Stimulated activated CD4-positive, alpha-beta T cell treated with anti-CD3 and anti-CD28 coated beads, Interleukin-4, amount 100 ng/mL, for 1 hour (primary cell): ENCODE measurements around the gene DKK2.

ENCODE experiments used
- DNase-seq: peaks from one replicate; pipeline ENCODE4 v3.0.0-alpha.2; 2020

The DKK2 gene

GRCh38 chr4:106907216-106907615, 128.9 kb downstream of the DKK2 start:
- no peak for DNase-seq

GRCh38 chr4:106906728-106907127, 129.4 kb downstream of the DKK2 start:
- no peak for DNase-seq

GRCh38 chr4:106898621-106899230, 137.4 kb downstream of the DKK2 start:
- no peak for DNase-seq

- DNase-seq: no peak
Observed at GRCh38 chr4:106893903-106894302, 142.2 kb downstream of the DKK2 start.

- DNase-seq: no peak
Observed at GRCh38 chr4:106893395-106893881, 142.7 kb downstream of the DKK2 start.

GRCh38 chr4:106892786-106893185, 143.3 kb downstream of the DKK2 start:
- no peak for DNase-seq

GRCh38 chr4:106875340-106875739, 160.8 kb downstream of the DKK2 start:
- no peak for DNase-seq
